Ramos (cell line): ENCODE results near the gene SCAMP1.

Experiments
- in situ Hi-C: fragments of 300-500 bp; cut with MboI; formaldehyde crosslinking; loops from one replicate; pipeline ENCODE4 v1.14.3; 2022; ENCODE audit warnings: low sequenced_read_pairs; ENCODE audit not compliant: unreplicated experiment

Gene SCAMP1

DNA sequence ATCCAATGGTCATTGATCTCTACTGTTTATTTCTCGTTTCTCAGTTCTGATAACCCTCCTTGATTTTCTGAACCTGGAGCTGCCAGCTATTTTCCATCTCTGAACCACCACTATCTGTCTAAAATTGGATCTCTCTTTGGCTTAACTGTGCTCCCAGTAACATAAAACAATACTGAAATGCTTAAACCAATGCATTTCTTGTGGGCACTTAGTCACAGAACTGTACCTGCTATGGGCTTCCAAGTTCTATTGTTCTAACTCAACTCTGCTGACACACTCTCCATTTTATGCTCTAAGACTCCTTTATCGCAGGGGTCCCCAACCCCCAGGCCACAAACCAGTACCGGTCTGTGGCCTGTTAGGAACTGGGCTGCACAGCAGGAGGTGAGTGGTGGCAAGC is 167.5 kb downstream of the SCAMP1 start:
- in situ Hi-C loops, result no loop called here
